Measurements from ENCODE around the gene KIAA0319L. TPM values are rescaled to one million over a fixed set of nuclear protein-coding genes. Genes with fewer than 3 reads are reported as not detected.

The KIAA0319L gene
- total and polyA plus RNA-seq, 2 donors, result 18.3 to 60.0 TPM

DNA sequence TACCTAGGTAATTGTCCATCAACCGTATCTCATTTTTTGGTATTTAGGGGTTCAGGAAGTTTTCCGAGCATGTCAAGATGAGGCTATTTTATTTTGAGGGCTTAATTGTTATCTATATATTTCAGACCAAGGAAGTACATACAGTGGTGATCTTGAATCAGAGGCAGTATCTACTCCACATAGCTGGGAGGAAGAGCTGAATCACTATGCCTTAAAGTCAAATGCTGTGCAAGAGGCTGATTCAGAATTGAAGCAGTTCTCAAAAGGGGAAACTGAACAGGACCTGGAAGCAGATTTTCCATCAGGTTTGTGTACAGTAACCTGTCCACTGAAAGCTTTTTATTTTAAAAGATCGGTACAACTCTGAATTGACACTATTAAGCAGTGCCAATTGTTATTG lies 158.5 kb downstream of the KIAA0319L start:
- Histone ChIP-seq H3K36me3 (ENCODE audit: insufficient read depth) (peaks cover 9% of the 10 kb centered on the region), H3K4me3 (ENCODE audit: low read depth, low read length) (no peak overlapping the region), H3K27ac (ENCODE audit: low read depth) (no peak overlapping the region), H3K4me1 (ENCODE audit: insufficient read depth) (no peaks in the 10 kb centered on the region)
- no peak for DNase-seq (ENCODE audit: extremely low spot score)
- 97% methylated on average over 3 of the region's 3 CpGs for WGBS

DNA sequence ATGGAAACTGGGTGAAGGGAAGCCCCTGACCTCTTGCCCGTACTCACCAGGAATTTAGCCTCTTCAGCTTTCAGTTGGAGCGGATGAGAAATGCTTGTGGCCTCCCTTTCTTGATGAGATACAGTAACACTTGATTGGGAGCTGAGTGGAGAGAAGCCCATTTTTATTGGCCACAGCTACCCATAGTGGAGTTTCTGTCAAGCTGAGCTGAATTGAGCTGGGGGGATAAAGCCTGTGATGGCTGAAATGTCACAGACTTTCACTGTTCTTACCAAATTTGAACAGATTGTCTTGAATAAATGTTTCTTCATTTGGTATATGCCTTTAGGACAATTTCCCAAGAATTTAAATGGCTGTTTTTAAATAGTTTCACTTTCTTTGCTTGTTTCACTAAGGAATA lies 162.8 kb downstream of the KIAA0319L start:
- no peak for DNase-seq (ENCODE audit: extremely low spot score)
- Histone ChIP-seq H3K27ac (ENCODE audit: low read depth) (no peak overlapping the region), H3K4me3 (ENCODE audit: low read depth, low read length) (no peak overlapping the region), H3K36me3 (ENCODE audit: insufficient read depth) (peaks cover 8% of the 10 kb centered on the region), H3K4me1 (ENCODE audit: insufficient read depth) (no peaks in the 10 kb centered on the region)
- 87% methylated on average over 2 of the region's 2 CpGs for WGBS

DNA sequence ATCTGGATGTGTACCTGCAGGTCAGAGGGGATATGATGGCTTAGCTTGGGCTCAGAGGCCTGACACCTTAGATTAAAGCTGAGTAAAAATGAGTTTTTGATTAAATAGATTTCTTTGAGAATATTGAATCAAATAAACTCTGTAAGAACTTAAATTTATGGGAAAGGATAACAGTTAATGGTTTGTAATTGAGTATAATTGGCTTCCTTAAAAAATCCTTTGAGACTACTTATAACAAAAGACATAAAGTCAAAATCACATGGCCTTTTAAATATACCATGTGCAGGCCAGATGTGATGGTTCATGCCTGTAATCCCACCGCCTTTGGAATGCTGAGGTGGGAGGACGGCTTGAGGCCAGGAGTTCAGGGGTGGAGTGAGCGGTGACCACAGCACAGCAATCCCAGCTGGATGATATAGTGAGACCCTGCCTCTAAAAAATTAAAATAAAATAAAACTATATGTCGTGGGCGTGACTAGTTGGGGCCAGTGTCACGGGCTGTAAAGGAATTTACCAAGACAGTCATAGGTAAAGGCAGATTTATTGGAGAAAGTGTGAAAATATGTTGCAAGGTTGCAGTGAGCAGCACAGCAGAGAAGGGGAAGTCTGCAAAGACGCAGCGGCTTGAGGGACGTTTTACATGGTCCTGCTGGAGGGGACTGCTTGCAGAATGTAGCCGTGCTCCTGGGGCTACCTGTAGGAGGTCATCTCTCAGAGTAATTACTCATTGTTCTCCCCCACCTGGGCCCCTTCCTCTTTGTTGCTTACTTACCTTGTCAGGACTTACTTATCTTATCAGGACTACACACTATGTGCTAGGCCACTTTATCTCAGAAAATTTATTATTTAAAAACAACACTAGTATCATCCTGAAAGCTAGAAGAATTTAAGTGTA lies 166.4 kb downstream of the KIAA0319L start:
- 76% methylated on average over 10 of the region's 10 CpGs for WGBS
- Histone ChIP-seq H3K27ac (ENCODE audit: low read depth) (no peak overlapping the region), H3K4me1 (ENCODE audit: insufficient read depth) (no peaks in the 10 kb centered on the region), H3K4me3 (ENCODE audit: low read depth, low read length) (no peak overlapping the region), H3K36me3 (ENCODE audit: insufficient read depth) (peaks cover 2% of the 10 kb centered on the region)
- no peak for DNase-seq (ENCODE audit: extremely low spot score)

DNA sequence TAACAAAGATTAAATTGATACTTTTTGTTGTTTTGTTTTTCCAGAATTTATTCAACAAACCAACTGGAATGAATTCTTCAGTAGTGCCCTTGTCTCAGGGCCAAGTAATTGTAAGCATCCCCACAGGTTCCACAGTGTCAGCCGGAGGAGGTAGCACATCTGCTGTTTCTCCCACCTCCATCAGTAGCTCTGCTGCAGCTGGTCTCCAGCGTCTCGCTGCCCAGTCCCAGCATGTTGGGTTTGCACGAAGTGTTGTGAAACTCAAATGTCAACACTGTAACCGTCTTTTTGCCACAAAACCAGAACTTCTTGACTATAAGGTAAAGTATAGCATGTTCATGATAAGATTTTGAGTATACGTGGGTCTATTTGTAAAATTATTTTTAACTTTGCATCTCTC lies 170.2 kb downstream of the KIAA0319L start:
- no peaks in the 10 kb centered on the region for H3K4me1 ChIP-seq (ENCODE audit: insufficient read depth)
- H3K4me3 ChIP-seq (ENCODE audit: low read depth, low read length), result no peak overlapping the region
- DNase-seq (ENCODE audit: extremely low spot score), result no peak
- no peak overlapping the region for H3K27ac ChIP-seq (ENCODE audit: low read depth)
- WGBS, result 85% methylated on average over 6 of the region's 6 CpGs
- H3K36me3 ChIP-seq (ENCODE audit: insufficient read depth), result no peaks in the 10 kb centered on the region

DNA sequence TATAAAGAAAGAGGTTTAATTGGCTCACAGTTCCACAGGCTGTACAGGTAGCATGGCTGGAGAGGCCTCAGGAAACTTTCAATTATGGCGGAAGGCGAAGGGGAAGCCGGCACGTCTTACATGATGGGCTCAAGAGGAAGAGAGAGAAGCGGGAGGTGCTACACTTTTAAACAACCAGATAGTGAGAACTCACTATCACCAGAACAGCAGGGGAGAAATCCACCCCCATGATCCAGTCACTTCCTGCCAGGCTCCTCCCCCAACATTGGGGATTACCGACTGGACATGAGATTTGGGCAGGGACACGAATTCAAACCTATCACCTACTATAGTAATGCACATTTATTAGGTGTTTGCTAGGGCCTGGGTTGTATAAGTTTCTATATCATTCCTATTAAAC lies 170.9 kb downstream of the KIAA0319L start:
- no peaks in the 10 kb centered on the region for H3K4me1 ChIP-seq (ENCODE audit: insufficient read depth)
- no peak overlapping the region for H3K4me3 ChIP-seq (ENCODE audit: low read depth, low read length)
- H3K27ac ChIP-seq (ENCODE audit: low read depth), result no peak overlapping the region
- no peak for DNase-seq (ENCODE audit: extremely low spot score)
- no peaks in the 10 kb centered on the region for H3K36me3 ChIP-seq (ENCODE audit: insufficient read depth)
- WGBS, result 93% methylated on average over 7 of the region's 7 CpGs

Other genes starting within 250 kb of the KIAA0319L start
- 9.1 TPM for gene NCDN, start 396 bp upstream of the KIAA0319L start, total RNA-seq
- gene NCDN, start 396 bp upstream of the KIAA0319L start, polyA plus RNA-seq, result 27.9 TPM
- gene TFAP2E, start 15.9 kb upstream of the KIAA0319L start, total RNA-seq, result not detected
- gene TFAP2E, start 15.9 kb upstream of the KIAA0319L start, polyA plus RNA-seq, result 0.58 TPM
- gene PSMB2, start 84.1 kb upstream of the KIAA0319L start, total RNA-seq, result 20.8 TPM
- gene PSMB2, start 84.1 kb upstream of the KIAA0319L start, polyA plus RNA-seq, result 46.1 TPM
- gene C1orf216, start 161.5 kb upstream of the KIAA0319L start, total RNA-seq, result 12.0 TPM
- gene C1orf216, start 161.5 kb upstream of the KIAA0319L start, polyA plus RNA-seq, result 20.4 TPM
- 10.4 TPM for gene CLSPN, start 212.6 kb upstream of the KIAA0319L start, total RNA-seq
- 0.25 TPM for gene CLSPN, start 212.6 kb upstream of the KIAA0319L start, polyA plus RNA-seq